GM23338 (cell line): Measurements from ENCODE around the gene CACNA1C. TPM values are rescaled to one million over a fixed set of nuclear protein-coding genes. Genes with fewer than 3 reads are reported as not detected.

Source experiments
- ATAC-seq: fragments of 200-7000 bp; cut with Tn5 transposase; 3 replicates; pipeline ENCODE4 v1.9.1; 2020
- DNase-seq: peaks from one replicate; pipeline ENCODE4 v3.0.0-alpha.2; 2015; ENCODE audit warnings: low spot score
- H2AFZ ChIP-seq: fragments of 200-600 bp; sonication (generic); 2 replicates; pipeline ENCODE4 v1.8.0; 2016; ENCODE audit warnings: antibody characterized with exemption, mild to moderate bottlenecking, moderate library complexity
- H3F3A ChIP-seq: fragments of 200-600 bp; sonication (generic); replicated peaks from 2 replicates; pipeline ENCODE4 v1.8.0; 2017; ENCODE audit warnings: antibody characterized with exemption, mixed run types, low read depth
- H3K27ac ChIP-seq: fragments of 200-600 bp; sonication (generic); 2 replicates; pipeline ENCODE4 v1.6.1; 2016; ENCODE audit warnings: low read depth
- H3K27me3 ChIP-seq: fragments of 200-600 bp; sonication (generic); 2 replicates; pipeline ENCODE4 v1.8.0; 2016; ENCODE audit warnings: mild to moderate bottlenecking, mixed run types, moderate library complexity; ENCODE audit not compliant: insufficient read depth
- H3K36me3 ChIP-seq: fragments of 200-600 bp; sonication (generic); 2 replicates; pipeline ENCODE4 v1.8.0; 2016; ENCODE audit warnings: mild to moderate bottlenecking; ENCODE audit not compliant: insufficient read depth
- H3K4me1 ChIP-seq: fragments of 200-600 bp; sonication (generic); 2 replicates; pipeline ENCODE4 v1.8.0; 2016; ENCODE audit warnings: mild to moderate bottlenecking, moderate library complexity; ENCODE audit not compliant: insufficient read depth
- H3K4me2 ChIP-seq: fragments of 200-600 bp; sonication (generic); 2 replicates; pipeline ENCODE4 v1.7.1; 2017; ENCODE audit warnings: mixed run types
- H3K4me3 ChIP-seq: fragments of 200-600 bp; sonication (generic); 2 replicates; pipeline ENCODE4 v1.6.1; 2016; ENCODE audit warnings: mixed run types
- H3K79me2 ChIP-seq: fragments of 200-600 bp; sonication (generic); replicated peaks from 2 replicates; pipeline ENCODE4 v1.8.0; 2017; ENCODE audit warnings: mild to moderate bottlenecking; ENCODE audit not compliant: insufficient read depth
- H3K9me2 ChIP-seq: fragments of 200-600 bp; sonication (generic); 2 replicates; pipeline ENCODE4 v1.8.0; 2017; ENCODE audit not compliant: insufficient read depth
- H4K20me1 ChIP-seq: fragments of 200-600 bp; sonication (generic); replicated peaks from 2 replicates; pipeline ENCODE4 v1.8.0; 2017; ENCODE audit warnings: mild to moderate bottlenecking; ENCODE audit not compliant: insufficient read depth
- H3K27ac Mint-ChIP-seq: 2 replicates; pipeline ENCODE4 v1.8.0; 2020; ENCODE audit warnings: inconsistent platforms, mild to moderate bottlenecking, moderate library complexity, mixed read lengths
- H3K27me3 Mint-ChIP-seq: 3 replicates; pipeline ENCODE4 v1.8.0; 2022; ENCODE audit warnings: low read depth, mild to moderate bottlenecking, moderate library complexity, mixed read lengths, inconsistent platforms; ENCODE audit not compliant: insufficient read depth, poor library complexity
- H3K36me3 Mint-ChIP-seq: 3 replicates; pipeline ENCODE4 v1.8.0; 2021; ENCODE audit warnings: low read depth, mild to moderate bottlenecking, inconsistent platforms, moderate library complexity, mixed read lengths
- H3K4me1 Mint-ChIP-seq: 3 replicates; pipeline ENCODE4 v1.8.0; 2020; ENCODE audit warnings: mild to moderate bottlenecking, inconsistent platforms, mixed read lengths
- H3K4me3 Mint-ChIP-seq: 3 replicates; pipeline ENCODE4 v1.8.0; 2021; ENCODE audit warnings: moderate library complexity, mild to moderate bottlenecking, inconsistent platforms, mixed read lengths
- H3K9me3 Mint-ChIP-seq: 3 replicates; pipeline ENCODE4 v1.8.0; 2020; ENCODE audit warnings: moderate library complexity, mild to moderate bottlenecking, inconsistent platforms, mixed read lengths
- CREB1 ChIP-seq: fragments of 250-450 bp; sonication (Bioruptor Pico); IDR thresholded peaks from 2 replicates; pipeline ENCODE4 v1.5.0; 2020; ENCODE audit warnings: low read depth, mild to moderate bottlenecking, moderate library complexity
- EZH2 ChIP-seq: fragments of 200-600 bp; sonication (generic); IDR thresholded peaks from one replicate; pipeline ENCODE4 v1.8.0; 2017; ENCODE audit warnings: antibody characterized with exemption, mild to moderate bottlenecking, low read depth; ENCODE audit not compliant: unreplicated experiment
- EZH2phosphoT487 ChIP-seq: fragments of 200-600 bp; sonication (generic); IDR thresholded peaks from one replicate; pipeline ENCODE4 v1.8.1; 2018; ENCODE audit warnings: antibody characterized with exemption; ENCODE audit not compliant: unreplicated experiment
- JUNB ChIP-seq: IDR thresholded peaks from one replicate; pipeline ENCODE4 v1.6.1; 2016; ENCODE audit warnings: antibody characterized with exemption; ENCODE audit not compliant: unreplicated experiment
- NANOG ChIP-seq: IDR thresholded peaks from 2 replicates; pipeline ENCODE4 v1.6.1; 2016; ENCODE audit warnings: antibody characterized with exemption, borderline replicate concordance
- POLR2AphosphoS5 ChIP-seq: IDR thresholded peaks from 2 replicates; pipeline ENCODE4 v1.6.1; 2016; ENCODE audit warnings: antibody characterized with exemption, low read depth
- STAT1 ChIP-seq: IDR thresholded peaks from one replicate; pipeline ENCODE4 v1.6.1; 2016; ENCODE audit warnings: antibody characterized with exemption; ENCODE audit not compliant: unreplicated experiment
- ZNF114 ChIP-seq: fragments of 250-450 bp; sonication (Bioruptor Pico); IDR thresholded peaks from 2 replicates; pipeline ENCODE4 v1.5.0; 2020; ENCODE audit warnings: mild to moderate bottlenecking, moderate library complexity
- ZNF331 ChIP-seq: fragments of 250-450 bp; sonication (Bioruptor Pico); IDR thresholded peaks from 2 replicates; pipeline ENCODE4 v1.5.0; 2020; ENCODE audit warnings: low read depth, mild to moderate bottlenecking, moderate library complexity
- polyA plus RNA-seq: library from polyadenylated mRNA; unstranded; fragments of >200 nt; fragmentation: Nextera tagmentation; extraction: Ambion mirVana; gene quantifications from 2 replicates; pipeline ENCODE4 v1.2.1, GENCODE V29; 2016
- total RNA-seq: library from RNA; depleted of rRNA; stranded (reverse); fragments of >200 nt; shearing (Covaris generic); gene quantifications from 2 replicates; pipeline ENCODE4 v1.2.3, GENCODE V29; 2014
- TF ChIP-seq, protein P1 (sequence below): IDR thresholded peaks from one replicate; pipeline ENCODE4 v1.6.1; 2018; ENCODE audit warnings: antibody characterized with exemption; ENCODE audit not compliant: unreplicated experiment
- TF ChIP-seq, protein P2 (sequence below): fragments of 250-450 bp; sonication (Bioruptor Pico); IDR thresholded peaks from 2 replicates; pipeline ENCODE4 v1.5.0; 2020; ENCODE audit warnings: mild to moderate bottlenecking, moderate library complexity
- TF ChIP-seq, protein P3 (sequence below): IDR thresholded peaks from 2 replicates; pipeline ENCODE4 v1.6.1; 2016; ENCODE audit warnings: antibody characterized with exemption
- TF ChIP-seq, protein P4 (sequence below), 2 experiments: fragments of 200-600 bp in 1 of 2; sonication (generic) in 1 of 2; conservative IDR thresholded peaks; 2 replicates each; pipeline versions ENCODE4 v1.5.1 to v1.6.1; 2016 to 2017; ENCODE audit warnings: antibody characterized with exemption in 2 of 2, low read depth in 2 of 2, mild to moderate bottlenecking in 2 of 2, moderate library complexity in 1 of 2

Gene CACNA1C
- total and polyA plus RNA-seq, 2 experiments from 2014 or later = 0.78 to 2.1 TPM

DNA sequence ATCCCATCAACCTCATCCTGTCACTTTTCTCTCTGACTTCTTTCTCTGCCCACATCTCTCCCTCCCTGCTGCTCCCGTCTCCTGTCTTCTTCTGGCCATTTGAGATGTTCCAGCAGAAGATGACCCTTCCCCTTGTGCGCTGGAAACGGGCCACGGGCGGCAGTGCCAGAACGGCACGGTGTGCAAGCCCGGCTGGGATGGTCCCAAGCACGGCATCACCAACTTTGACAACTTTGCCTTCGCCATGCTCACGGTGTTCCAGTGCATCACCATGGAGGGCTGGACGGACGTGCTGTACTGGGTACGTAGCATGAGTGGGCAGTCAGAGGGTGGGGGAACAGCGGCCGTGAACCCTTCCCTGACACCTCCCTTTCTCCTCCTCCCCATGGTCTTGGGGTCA lies 440.3 kb downstream of the CACNA1C start:
- H3K27ac Mint-ChIP-seq = no peak overlapping the region
- Histone ChIP-seq H3K4me1 (no peaks in the 10 kb centered on the region), H3K9me2 (0 out of 2 replicates have a peak, but pooled peaks cover 5% of the 10 kb centered on the region), H3K4me2 (no peak overlapping the region), H3K4me3 (no peak overlapping the region), H3F3A (no peaks in the 10 kb centered on the region), H3K79me2 (no peaks in the 10 kb centered on the region), H3K27ac (no peak overlapping the region), H3K36me3 (no peaks in the 10 kb centered on the region), H4K20me1 (no peaks in the 10 kb centered on the region), H3K27me3 (no peaks in the 10 kb centered on the region), H2AFZ (no peak overlapping the region)
- TF ChIP-seq ZNF331 (no peak), EZH2 (no peak), NANOG (no peak), CREB1 (no peak), EZH2phosphoT487 (no peak), JUNB (no peak), STAT1 (no peak), ZNF114 (CRISPR knock-in tag) (no peak), POLR2AphosphoS5 (no peak)
- TF ChIP-seq, protein P1, sequence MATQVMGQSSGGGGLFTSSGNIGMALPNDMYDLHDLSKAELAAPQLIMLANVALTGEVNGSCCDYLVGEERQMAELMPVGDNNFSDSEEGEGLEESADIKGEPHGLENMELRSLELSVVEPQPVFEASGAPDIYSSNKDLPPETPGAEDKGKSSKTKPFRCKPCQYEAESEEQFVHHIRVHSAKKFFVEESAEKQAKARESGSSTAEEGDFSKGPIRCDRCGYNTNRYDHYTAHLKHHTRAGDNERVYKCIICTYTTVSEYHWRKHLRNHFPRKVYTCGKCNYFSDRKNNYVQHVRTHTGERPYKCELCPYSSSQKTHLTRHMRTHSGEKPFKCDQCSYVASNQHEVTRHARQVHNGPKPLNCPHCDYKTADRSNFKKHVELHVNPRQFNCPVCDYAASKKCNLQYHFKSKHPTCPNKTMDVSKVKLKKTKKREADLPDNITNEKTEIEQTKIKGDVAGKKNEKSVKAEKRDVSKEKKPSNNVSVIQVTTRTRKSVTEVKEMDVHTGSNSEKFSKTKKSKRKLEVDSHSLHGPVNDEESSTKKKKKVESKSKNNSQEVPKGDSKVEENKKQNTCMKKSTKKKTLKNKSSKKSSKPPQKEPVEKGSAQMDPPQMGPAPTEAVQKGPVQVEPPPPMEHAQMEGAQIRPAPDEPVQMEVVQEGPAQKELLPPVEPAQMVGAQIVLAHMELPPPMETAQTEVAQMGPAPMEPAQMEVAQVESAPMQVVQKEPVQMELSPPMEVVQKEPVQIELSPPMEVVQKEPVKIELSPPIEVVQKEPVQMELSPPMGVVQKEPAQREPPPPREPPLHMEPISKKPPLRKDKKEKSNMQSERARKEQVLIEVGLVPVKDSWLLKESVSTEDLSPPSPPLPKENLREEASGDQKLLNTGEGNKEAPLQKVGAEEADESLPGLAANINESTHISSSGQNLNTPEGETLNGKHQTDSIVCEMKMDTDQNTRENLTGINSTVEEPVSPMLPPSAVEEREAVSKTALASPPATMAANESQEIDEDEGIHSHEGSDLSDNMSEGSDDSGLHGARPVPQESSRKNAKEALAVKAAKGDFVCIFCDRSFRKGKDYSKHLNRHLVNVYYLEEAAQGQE = no peak
- TF ChIP-seq, protein P2, sequence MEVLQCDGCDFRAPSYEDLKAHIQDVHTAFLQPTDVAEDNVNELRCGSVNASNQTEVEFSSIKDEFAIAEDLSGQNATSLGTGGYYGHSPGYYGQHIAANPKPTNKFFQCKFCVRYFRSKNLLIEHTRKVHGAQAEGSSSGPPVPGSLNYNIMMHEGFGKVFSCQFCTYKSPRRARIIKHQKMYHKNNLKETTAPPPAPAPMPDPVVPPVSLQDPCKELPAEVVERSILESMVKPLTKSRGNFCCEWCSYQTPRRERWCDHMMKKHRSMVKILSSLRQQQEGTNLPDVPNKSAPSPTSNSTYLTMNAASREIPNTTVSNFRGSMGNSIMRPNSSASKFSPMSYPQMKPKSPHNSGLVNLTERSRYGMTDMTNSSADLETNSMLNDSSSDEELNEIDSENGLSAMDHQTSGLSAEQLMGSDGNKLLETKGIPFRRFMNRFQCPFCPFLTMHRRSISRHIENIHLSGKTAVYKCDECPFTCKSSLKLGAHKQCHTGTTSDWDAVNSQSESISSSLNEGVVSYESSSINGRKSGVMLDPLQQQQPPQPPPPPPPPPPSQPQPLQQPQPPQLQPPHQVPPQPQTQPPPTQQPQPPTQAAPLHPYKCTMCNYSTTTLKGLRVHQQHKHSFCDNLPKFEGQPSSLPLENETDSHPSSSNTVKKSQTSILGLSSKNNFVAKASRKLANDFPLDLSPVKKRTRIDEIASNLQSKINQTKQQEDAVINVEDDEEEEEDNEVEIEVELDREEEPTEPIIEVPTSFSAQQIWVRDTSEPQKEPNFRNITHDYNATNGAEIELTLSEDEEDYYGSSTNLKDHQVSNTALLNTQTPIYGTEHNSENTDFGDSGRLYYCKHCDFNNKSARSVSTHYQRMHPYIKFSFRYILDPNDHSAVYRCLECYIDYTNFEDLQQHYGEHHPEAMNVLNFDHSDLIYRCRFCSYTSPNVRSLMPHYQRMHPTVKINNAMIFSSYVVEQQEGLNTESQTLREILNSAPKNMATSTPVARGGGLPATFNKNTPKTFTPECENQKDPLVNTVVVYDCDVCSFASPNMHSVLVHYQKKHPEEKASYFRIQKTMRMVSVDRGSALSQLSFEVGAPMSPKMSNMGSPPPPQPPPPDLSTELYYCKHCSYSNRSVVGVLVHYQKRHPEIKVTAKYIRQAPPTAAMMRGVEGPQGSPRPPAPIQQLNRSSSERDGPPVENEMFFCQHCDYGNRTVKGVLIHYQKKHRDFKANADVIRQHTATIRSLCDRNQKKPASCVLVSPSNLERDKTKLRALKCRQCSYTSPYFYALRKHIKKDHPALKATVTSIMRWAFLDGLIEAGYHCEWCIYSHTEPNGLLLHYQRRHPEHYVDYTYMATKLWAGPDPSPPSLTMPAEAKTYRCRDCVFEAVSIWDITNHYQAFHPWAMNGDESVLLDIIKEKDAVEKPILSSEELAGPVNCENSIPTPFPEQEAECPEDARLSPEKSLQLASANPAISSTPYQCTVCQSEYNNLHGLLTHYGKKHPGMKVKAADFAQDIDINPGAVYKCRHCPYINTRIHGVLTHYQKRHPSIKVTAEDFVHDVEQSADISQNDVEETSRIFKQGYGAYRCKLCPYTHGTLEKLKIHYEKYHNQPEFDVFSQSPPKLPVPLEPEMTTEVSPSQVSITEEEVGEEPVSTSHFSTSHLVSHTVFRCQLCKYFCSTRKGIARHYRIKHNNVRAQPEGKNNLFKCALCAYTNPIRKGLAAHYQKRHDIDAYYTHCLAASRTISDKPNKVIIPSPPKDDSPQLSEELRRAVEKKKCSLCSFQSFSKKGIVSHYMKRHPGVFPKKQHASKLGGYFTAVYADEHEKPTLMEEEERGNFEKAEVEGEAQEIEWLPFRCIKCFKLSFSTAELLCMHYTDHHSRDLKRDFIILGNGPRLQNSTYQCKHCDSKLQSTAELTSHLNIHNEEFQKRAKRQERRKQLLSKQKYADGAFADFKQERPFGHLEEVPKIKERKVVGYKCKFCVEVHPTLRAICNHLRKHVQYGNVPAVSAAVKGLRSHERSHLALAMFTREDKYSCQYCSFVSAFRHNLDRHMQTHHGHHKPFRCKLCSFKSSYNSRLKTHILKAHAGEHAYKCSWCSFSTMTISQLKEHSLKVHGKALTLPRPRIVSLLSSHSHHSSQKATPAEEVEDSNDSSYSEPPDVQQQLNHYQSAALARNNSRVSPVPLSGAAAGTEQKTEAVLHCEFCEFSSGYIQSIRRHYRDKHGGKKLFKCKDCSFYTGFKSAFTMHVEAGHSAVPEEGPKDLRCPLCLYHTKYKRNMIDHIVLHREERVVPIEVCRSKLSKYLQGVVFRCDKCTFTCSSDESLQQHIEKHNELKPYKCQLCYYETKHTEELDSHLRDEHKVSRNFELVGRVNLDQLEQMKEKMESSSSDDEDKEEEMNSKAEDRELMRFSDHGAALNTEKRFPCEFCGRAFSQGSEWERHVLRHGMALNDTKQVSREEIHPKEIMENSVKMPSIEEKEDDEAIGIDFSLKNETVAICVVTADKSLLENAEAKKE (CRISPR knock-in tag) = no peak
- TF ChIP-seq, protein P3, sequence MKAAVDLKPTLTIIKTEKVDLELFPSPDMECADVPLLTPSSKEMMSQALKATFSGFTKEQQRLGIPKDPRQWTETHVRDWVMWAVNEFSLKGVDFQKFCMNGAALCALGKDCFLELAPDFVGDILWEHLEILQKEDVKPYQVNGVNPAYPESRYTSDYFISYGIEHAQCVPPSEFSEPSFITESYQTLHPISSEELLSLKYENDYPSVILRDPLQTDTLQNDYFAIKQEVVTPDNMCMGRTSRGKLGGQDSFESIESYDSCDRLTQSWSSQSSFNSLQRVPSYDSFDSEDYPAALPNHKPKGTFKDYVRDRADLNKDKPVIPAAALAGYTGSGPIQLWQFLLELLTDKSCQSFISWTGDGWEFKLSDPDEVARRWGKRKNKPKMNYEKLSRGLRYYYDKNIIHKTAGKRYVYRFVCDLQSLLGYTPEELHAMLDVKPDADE = no peak
- TF ChIP-seq, protein P4, sequence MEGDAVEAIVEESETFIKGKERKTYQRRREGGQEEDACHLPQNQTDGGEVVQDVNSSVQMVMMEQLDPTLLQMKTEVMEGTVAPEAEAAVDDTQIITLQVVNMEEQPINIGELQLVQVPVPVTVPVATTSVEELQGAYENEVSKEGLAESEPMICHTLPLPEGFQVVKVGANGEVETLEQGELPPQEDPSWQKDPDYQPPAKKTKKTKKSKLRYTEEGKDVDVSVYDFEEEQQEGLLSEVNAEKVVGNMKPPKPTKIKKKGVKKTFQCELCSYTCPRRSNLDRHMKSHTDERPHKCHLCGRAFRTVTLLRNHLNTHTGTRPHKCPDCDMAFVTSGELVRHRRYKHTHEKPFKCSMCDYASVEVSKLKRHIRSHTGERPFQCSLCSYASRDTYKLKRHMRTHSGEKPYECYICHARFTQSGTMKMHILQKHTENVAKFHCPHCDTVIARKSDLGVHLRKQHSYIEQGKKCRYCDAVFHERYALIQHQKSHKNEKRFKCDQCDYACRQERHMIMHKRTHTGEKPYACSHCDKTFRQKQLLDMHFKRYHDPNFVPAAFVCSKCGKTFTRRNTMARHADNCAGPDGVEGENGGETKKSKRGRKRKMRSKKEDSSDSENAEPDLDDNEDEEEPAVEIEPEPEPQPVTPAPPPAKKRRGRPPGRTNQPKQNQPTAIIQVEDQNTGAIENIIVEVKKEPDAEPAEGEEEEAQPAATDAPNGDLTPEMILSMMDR (conservative IDR thresholded peaks at IDR 0.05; ENCODE audit: low read depth in 2 of 2) = no peak
- H3K36me3 Mint-ChIP-seq = no peaks in the 10 kb centered on the region
- H3K4me3 Mint-ChIP-seq = no peak overlapping the region
- ATAC-seq (no peak), DNase-seq (no peak)
- H3K4me1 Mint-ChIP-seq = no peaks in the 10 kb centered on the region
- peaks cover 4% of the 10 kb centered on the region for H3K27me3 Mint-ChIP-seq
- H3K9me3 Mint-ChIP-seq = no peaks in the 10 kb centered on the region
